ENCODE data around the gene DDX6.

DNA sequence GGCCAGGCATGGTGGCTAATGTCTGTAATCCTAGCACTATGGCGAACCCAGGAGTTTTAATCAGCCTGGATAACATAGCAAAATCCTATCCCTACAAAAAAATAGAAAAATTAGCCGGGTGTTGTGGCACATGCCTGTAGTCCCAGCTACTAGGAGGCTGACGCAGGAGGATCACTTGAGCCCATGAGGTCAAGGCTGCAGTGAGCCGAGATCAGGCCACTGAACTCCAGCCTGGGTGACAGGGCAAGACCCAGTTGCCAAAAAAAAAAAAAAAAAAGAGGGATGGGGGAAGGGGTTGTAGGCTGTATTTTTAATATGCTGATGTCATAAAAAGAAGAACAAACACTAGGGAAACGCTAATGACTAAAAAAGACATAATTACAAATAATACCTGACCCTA is 12.1 kb downstream of the DDX6 start:
- TF ChIP-seq, protein P1, sequence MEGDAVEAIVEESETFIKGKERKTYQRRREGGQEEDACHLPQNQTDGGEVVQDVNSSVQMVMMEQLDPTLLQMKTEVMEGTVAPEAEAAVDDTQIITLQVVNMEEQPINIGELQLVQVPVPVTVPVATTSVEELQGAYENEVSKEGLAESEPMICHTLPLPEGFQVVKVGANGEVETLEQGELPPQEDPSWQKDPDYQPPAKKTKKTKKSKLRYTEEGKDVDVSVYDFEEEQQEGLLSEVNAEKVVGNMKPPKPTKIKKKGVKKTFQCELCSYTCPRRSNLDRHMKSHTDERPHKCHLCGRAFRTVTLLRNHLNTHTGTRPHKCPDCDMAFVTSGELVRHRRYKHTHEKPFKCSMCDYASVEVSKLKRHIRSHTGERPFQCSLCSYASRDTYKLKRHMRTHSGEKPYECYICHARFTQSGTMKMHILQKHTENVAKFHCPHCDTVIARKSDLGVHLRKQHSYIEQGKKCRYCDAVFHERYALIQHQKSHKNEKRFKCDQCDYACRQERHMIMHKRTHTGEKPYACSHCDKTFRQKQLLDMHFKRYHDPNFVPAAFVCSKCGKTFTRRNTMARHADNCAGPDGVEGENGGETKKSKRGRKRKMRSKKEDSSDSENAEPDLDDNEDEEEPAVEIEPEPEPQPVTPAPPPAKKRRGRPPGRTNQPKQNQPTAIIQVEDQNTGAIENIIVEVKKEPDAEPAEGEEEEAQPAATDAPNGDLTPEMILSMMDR (IDR thresholded peaks at IDR 0.05): no peak
- TF ChIP-seq EZH2 (IDR thresholded peaks at IDR 0.05; ENCODE audit: borderline replicate concordance, insufficient read depth, low read depth, low read length, poor library complexity, severe bottlenecking): no peak

Data from B cell (primary cell).